ENCODE measurements around the gene C3orf20.
A peak's percentile ranks its signal among the peaks of the same experiment; 100 is the strongest.

The C3orf20 gene

GRCh38 chr3:14786369-14786768 lies 111.4 kb downstream of the C3orf20 start:
- no peak overlapping the region for H3K27ac ChIP-seq (ENCODE audit: insufficient read depth in 1 of 2, low read depth in 1 of 2, low read length in 2 of 2, poor library complexity in 1 of 2, severe bottlenecking in 2 of 2)
- no peaks in the 10 kb centered on the region for H3K36me3 ChIP-seq (ENCODE audit: control insufficient read depth in 4 of 4, insufficient read depth in 4 of 4, low read length in 3 of 4)
- H3K9me3 ChIP-seq (ENCODE audit: control extremely low read depth in 1 of 5, control insufficient read depth in 4 of 5, insufficient read depth in 2 of 5, low read depth in 1 of 5, low read length in 4 of 5), result peaks cover 0 to 6% (median 0%) of the 10 kb centered on the region in 5 experiments
- no peak for DNase-seq
- ChIA-PET POLR2A (no interaction called here), CTCF (interaction anchor here (17.8 kb wide), 1 partner anchor 131 kb away, joined by 337 read pairs; no protein-coding TSS in a partner anchor)
- H3K4me3 ChIP-seq (ENCODE audit: control insufficient read depth in 1 of 7, extremely low read depth in 1 of 7, insufficient read depth in 4 of 7, low read depth in 2 of 7, low read length in 6 of 7), result no peak overlapping the region
- H3K4me1 ChIP-seq (ENCODE audit: control extremely low read depth in 1 of 4, control insufficient read depth in 4 of 4, insufficient read depth in 4 of 4, low read length in 3 of 4), result no peaks in the 10 kb centered on the region
- 100% methylated on average over 2 of the region's 3 CpGs for WGBS (ENCODE audit: insufficient coverage)
- no peaks in the 10 kb centered on the region for H3K27me3 ChIP-seq (replicated peaks in 2 of 5; ENCODE audit: control insufficient read depth in 4 of 5, insufficient read depth in 5 of 5, low read length in 4 of 5)

GRCh38 chr3:14787630-14788029 lies 112.7 kb downstream of the C3orf20 start:
- ChIA-PET CTCF (interaction anchor here (0.7 to 17.8 kb wide), 8 partner anchors 14 to 130 kb away, joined by 3 to 337 read pairs (median 3); no protein-coding TSS in a partner anchor), POLR2A (no interaction called here)

GRCh38 chr3:14788644-14789043 lies 113.7 kb downstream of the C3orf20 start:
- H3K4me1 ChIP-seq (ENCODE audit: control extremely low read depth in 1 of 4, control insufficient read depth in 4 of 4, insufficient read depth in 4 of 4, low read length in 3 of 4), result peaks cover 0 to 6% (median 2%) of the 10 kb centered on the region in 4 experiments
- H3K36me3 ChIP-seq (ENCODE audit: control insufficient read depth in 4 of 4, insufficient read depth in 4 of 4, low read length in 3 of 4), result no peaks in the 10 kb centered on the region
- DNase-seq, result no peak
- ChIA-PET CTCF (interaction anchor here (0.7 to 17.8 kb wide), 7 partner anchors 8 to 129 kb away, joined by 3 to 337 read pairs (median 4); no protein-coding TSS in a partner anchor), POLR2A (interaction anchor here (0.6 kb wide), 1 partner anchor 1335 kb away, joined by 3 read pairs; no protein-coding TSS in a partner anchor)
- no peaks in the 10 kb centered on the region for H3K27me3 ChIP-seq (replicated peaks in 2 of 5; ENCODE audit: control insufficient read depth in 4 of 5, insufficient read depth in 5 of 5, low read length in 4 of 5)
- no peak overlapping the region for H3K4me3 ChIP-seq (ENCODE audit: control insufficient read depth in 1 of 7, extremely low read depth in 1 of 7, insufficient read depth in 4 of 7, low read depth in 2 of 7, low read length in 6 of 7)
- WGBS (ENCODE audit: insufficient coverage), result 96% methylated on average over 7 of the region's 7 CpGs
- H3K27ac ChIP-seq (ENCODE audit: insufficient read depth in 1 of 2, low read depth in 1 of 2, low read length in 2 of 2, poor library complexity in 1 of 2, severe bottlenecking in 2 of 2), result no peak overlapping the region
- H3K9me3 ChIP-seq (ENCODE audit: control extremely low read depth in 1 of 5, control insufficient read depth in 4 of 5, insufficient read depth in 2 of 5, low read depth in 1 of 5, low read length in 4 of 5), result peaks cover 0 to 6% (median 0%) of the 10 kb centered on the region in 5 experiments

More at GRCh38 chr3:14787630-14788029, 112.7 kb downstream of the C3orf20 start:
- H3K4me1 ChIP-seq (ENCODE audit: control extremely low read depth in 1 of 4, control insufficient read depth in 4 of 4, insufficient read depth in 4 of 4, low read length in 3 of 4), result no peaks in the 10 kb centered on the region
- DNase-seq, result no peak
- peaks cover 0 to 6% (median 0%) of the 10 kb centered on the region in 5 experiments for H3K9me3 ChIP-seq (ENCODE audit: control extremely low read depth in 1 of 5, control insufficient read depth in 4 of 5, insufficient read depth in 2 of 5, low read depth in 1 of 5, low read length in 4 of 5)
- H3K27ac ChIP-seq (ENCODE audit: insufficient read depth in 1 of 2, low read depth in 1 of 2, low read length in 2 of 2, poor library complexity in 1 of 2, severe bottlenecking in 2 of 2), result no peak overlapping the region
- H3K27me3 ChIP-seq (replicated peaks in 2 of 5; ENCODE audit: control insufficient read depth in 4 of 5, insufficient read depth in 5 of 5, low read length in 4 of 5), result no peaks in the 10 kb centered on the region
- 87% methylated on average over 4 of the region's 7 CpGs for whole genome bisulfite sequencing (ENCODE audit: insufficient coverage)
- no peak overlapping the region for H3K4me3 ChIP-seq (ENCODE audit: control insufficient read depth in 1 of 7, extremely low read depth in 1 of 7, insufficient read depth in 4 of 7, low read depth in 2 of 7, low read length in 6 of 7)
- H3K36me3 ChIP-seq (ENCODE audit: control insufficient read depth in 4 of 4, insufficient read depth in 4 of 4, low read length in 3 of 4), result no peaks in the 10 kb centered on the region

GRCh38 chr3:14789221-14789620 lies 114.3 kb downstream of the C3orf20 start:
- Histone ChIP-seq H3K27ac (ENCODE audit: insufficient read depth in 1 of 2, low read depth in 1 of 2, low read length in 2 of 2, poor library complexity in 1 of 2, severe bottlenecking in 2 of 2) (no peak overlapping the region), H3K9me3 (ENCODE audit: control extremely low read depth in 1 of 5, control insufficient read depth in 4 of 5, insufficient read depth in 2 of 5, low read depth in 1 of 5, low read length in 4 of 5) (peaks cover 0 to 6% (median 0%) of the 10 kb centered on the region in 5 experiments), H3K4me1 (ENCODE audit: control extremely low read depth in 1 of 4, control insufficient read depth in 4 of 4, insufficient read depth in 4 of 4, low read length in 3 of 4) (peaks cover 0 to 8% (median 3%) of the 10 kb centered on the region in 4 experiments), H3K36me3 (ENCODE audit: control insufficient read depth in 4 of 4, insufficient read depth in 4 of 4, low read length in 3 of 4) (no peaks in the 10 kb centered on the region), H3K27me3 (replicated peaks in 2 of 5; ENCODE audit: control insufficient read depth in 4 of 5, insufficient read depth in 5 of 5, low read length in 4 of 5) (no peaks in the 10 kb centered on the region), H3K4me3 (ENCODE audit: control insufficient read depth in 1 of 7, extremely low read depth in 1 of 7, insufficient read depth in 4 of 7, low read depth in 2 of 7, low read length in 6 of 7) (no peak overlapping the region)
- POLR2A ChIA-PET, result interaction anchor here (0.6 to 0.7 kb wide), 2 partner anchors 53 to 1335 kb away, joined by 3 read pairs; no protein-coding TSS in a partner anchor
- 89% methylated on average over 5 of the region's 5 CpGs for WGBS (ENCODE audit: insufficient coverage)
- CTCF ChIA-PET, result interaction anchor here (0.7 to 17.8 kb wide), 6 partner anchors 9 to 128 kb away, joined by 3 to 337 read pairs (median 4); no protein-coding TSS in a partner anchor
- no peak for DNase-seq

- Histone ChIP-seq H3K36me3 (ENCODE audit: control insufficient read depth in 4 of 4, insufficient read depth in 4 of 4, low read length in 3 of 4) (no peaks in the 10 kb centered on the region), H3K27me3 (replicated peaks in 2 of 5; ENCODE audit: control insufficient read depth in 4 of 5, insufficient read depth in 5 of 5, low read length in 4 of 5) (no peaks in the 10 kb centered on the region), H3K4me1 (ENCODE audit: control extremely low read depth in 1 of 4, control insufficient read depth in 4 of 4, insufficient read depth in 4 of 4, low read length in 3 of 4) (peaks cover 0 to 8% (median 3%) of the 10 kb centered on the region in 4 experiments), H3K4me3 (ENCODE audit: control insufficient read depth in 1 of 7, extremely low read depth in 1 of 7, insufficient read depth in 4 of 7, low read depth in 2 of 7, low read length in 6 of 7) (no peak overlapping the region), H3K9me3 (ENCODE audit: control extremely low read depth in 1 of 5, control insufficient read depth in 4 of 5, insufficient read depth in 2 of 5, low read depth in 1 of 5, low read length in 4 of 5) (peaks cover 0 to 6% (median 0%) of the 10 kb centered on the region in 5 experiments), H3K27ac (ENCODE audit: insufficient read depth in 1 of 2, low read depth in 1 of 2, low read length in 2 of 2, poor library complexity in 1 of 2, severe bottlenecking in 2 of 2) (no peak overlapping the region)
- ChIA-PET POLR2A (interaction anchor here (0.7 kb wide), 1 partner anchor 53 kb away, joined by 3 read pairs; no protein-coding TSS in a partner anchor), CTCF (interaction anchor here (0.9 to 17.8 kb wide), 11 partner anchors 12 to 128 kb away, joined by 3 to 337 read pairs (median 4); no protein-coding TSS in a partner anchor)
- WGBS (ENCODE audit: insufficient coverage), result 89% methylated on average over 6 of the region's 10 CpGs
- no peak for DNase-seq
These were observed 114.8 kb downstream of the C3orf20 start for GRCh38 chr3:14789640-14790285.

GRCh38 chr3:14791343-14791945 lies 116.5 kb downstream of the C3orf20 start:
- 46% methylated on average over 13 of the region's 15 CpGs for WGBS (ENCODE audit: insufficient coverage)
- peaks cover 0 to 2% (median 0%) of the 10 kb centered on the region in 5 experiments for H3K9me3 ChIP-seq (ENCODE audit: control extremely low read depth in 1 of 5, control insufficient read depth in 4 of 5, insufficient read depth in 2 of 5, low read depth in 1 of 5, low read length in 4 of 5)
- no peak overlapping the region for H3K27ac ChIP-seq (ENCODE audit: insufficient read depth in 1 of 2, low read depth in 1 of 2, low read length in 2 of 2, poor library complexity in 1 of 2, severe bottlenecking in 2 of 2)
- CTCF ChIA-PET, result interaction anchor here (0.7 to 17.8 kb wide), 17 partner anchors 10 to 138 kb away, joined by 3 to 337 read pairs (median 4); no protein-coding TSS in a partner anchor
- H3K27me3 ChIP-seq (replicated peaks in 2 of 5; ENCODE audit: control insufficient read depth in 4 of 5, insufficient read depth in 5 of 5, low read length in 4 of 5), result no peaks in the 10 kb centered on the region
- peak; percentile 61 to 77 (median 74) for DNase-seq
- H3K4me1 ChIP-seq (ENCODE audit: control extremely low read depth in 1 of 4, control insufficient read depth in 4 of 4, insufficient read depth in 4 of 4, low read length in 3 of 4), result peaks cover 0 to 11% (median 3%) of the 10 kb centered on the region in 4 experiments
- no peak overlapping the region for H3K4me3 ChIP-seq (ENCODE audit: control insufficient read depth in 1 of 7, extremely low read depth in 1 of 7, insufficient read depth in 4 of 7, low read depth in 2 of 7, low read length in 6 of 7)
- POLR2A ChIA-PET, result interaction anchor here (0.7 kb wide), 1 partner anchor 244 kb away, joined by 3 read pairs; no protein-coding TSS in a partner anchor
- no peaks in the 10 kb centered on the region for H3K36me3 ChIP-seq (ENCODE audit: control insufficient read depth in 4 of 4, insufficient read depth in 4 of 4, low read length in 3 of 4)

Measured in common myeloid progenitor, CD34-positive (primary cell).